GM21360 (cell line): ENCODE data around the gene SCARB1.

Source experiments
- ATAC-seq: cut with Tn5 transposase; IDR thresholded peaks from one replicate; pipeline ENCODE4 v1.9.1; 2021; ENCODE audit warnings: mild to moderate bottlenecking, moderate library complexity; ENCODE audit not compliant: unreplicated experiment

The SCARB1 gene

DNA sequence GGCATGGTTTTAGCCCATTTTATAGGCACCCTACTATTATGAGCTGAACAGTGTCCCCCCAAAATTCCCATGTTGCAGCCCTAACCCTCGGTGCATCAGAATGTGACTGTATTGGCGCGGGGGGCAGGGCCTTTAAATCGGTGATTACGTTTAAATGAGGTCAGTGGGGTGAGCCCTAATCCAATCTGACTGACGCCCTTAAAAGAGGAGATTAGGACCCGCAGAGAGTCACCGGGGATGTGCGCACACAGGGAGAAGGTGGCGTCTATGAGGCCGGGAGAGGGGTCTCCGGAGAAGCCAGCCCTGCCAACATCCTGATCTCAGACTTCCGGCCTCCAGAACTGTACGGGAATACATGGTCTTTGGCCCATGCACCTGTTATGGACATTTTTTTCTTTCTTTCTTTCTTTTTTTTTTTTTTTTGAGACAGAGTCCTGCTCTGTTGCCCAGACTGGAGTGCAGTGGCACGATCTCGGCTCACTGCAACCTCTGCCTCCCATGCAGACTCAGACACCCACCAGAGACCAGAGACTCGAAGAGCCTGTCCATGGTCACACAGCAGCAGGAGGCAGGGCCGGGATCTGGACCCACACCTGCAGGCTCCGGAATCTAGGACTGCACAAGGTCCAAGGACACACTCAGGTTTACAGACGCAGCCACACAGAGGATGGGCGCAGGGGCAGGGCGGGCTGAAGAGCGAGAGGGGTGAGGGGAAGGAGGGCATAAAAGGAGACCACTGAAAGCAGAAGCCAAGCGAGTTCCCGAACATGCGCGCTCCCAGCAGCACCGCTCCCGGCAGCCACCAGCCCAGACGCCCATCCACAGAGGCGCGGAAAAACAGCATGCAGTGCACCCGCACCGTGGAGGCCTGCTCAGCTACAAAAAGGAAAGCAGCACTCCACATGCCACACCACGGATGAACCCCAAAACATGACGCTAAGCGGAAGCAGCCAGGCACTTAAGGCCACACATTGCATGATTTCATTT lies 19.0 kb downstream of the SCARB1 start:
- ATAC-seq: no peak

DNA sequence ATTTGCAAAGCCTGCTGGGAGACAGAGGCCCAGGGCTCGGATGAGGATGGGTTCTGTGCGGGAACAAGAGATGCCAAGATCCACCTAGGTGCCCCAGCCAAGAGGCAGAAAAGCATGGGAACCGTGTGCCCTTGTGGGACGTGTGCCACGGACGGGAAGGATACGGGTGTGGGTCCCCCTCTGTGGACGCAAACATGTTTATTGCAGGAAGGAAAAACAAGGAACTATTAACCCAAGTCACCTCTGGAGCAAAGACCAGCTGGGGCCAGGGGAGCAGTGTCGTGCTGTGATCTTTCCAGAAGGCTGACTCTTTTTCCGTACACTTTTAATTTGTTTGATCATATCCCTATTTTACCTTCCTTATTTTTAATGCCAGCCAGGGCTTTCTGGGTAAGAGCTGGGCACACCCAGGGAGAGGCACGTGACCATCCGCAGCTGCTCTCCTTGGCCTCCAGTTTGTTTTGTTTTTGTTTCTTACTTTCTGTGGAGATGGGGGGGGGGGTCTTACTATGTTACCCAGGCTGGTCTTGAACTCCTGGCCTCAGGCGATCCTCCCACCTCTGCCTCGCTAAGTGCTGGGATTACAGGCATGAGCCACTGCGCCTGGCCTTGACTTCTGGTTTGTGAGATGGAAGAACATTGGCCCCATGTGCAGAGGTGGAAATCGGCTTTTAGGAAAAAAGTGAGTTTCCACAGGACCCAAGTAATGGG lies 20.7 kb downstream of the SCARB1 start:
- no peak for ATAC-seq

DNA sequence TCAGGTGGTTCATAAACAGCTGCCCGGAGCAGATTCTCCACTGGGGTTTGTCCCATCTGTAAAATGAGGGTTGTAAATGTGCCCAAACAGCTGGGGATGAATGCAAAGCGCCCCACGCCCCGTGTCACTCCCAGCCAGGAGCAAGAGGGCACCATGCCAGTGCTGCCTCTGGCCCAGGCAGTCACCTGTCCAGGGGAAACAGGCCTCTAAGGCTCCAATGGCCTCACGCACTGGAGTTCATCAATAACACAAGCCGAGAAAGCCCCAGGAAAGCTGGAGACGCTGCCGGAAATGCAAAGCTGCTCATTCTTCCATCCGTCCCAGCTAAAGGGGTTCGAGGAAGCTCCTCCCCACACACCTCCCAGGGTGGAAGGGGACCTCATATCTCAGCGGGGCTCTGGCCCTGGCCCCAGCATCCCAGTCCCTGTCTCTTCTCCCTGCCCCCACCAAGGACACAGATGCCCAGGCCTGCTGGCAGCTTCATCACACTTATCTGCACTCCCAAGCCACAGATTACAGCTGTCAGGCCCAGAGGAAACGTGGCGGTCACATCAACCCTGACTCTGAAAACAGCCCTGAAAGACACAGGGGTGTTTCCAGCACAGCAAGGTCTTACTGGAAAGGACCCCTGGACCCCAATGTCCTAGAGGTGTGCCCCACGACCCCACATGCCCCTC lies 21.5 kb downstream of the SCARB1 start:
- no peak for ATAC-seq

DNA sequence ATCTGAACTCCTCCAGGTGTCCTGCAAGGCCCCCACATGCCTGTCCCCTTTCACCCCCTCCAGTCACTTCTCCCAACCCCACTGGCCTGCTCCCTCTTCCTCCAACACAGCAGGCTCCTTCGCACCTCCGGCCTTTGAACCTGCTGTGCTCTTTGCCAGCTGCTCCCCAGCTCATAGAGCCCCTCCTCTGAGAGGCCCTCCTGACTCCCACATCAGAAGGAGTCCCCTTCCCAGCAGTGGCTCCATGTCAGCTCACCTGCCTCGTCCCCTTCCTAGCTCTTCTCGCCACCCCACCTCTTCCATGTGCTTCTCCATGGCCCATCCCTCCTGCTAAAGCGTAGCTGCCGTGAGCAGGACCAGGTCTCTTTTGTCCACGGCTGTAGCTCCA lies 22.1 kb downstream of the SCARB1 start:
- no peak for ATAC-seq

DNA sequence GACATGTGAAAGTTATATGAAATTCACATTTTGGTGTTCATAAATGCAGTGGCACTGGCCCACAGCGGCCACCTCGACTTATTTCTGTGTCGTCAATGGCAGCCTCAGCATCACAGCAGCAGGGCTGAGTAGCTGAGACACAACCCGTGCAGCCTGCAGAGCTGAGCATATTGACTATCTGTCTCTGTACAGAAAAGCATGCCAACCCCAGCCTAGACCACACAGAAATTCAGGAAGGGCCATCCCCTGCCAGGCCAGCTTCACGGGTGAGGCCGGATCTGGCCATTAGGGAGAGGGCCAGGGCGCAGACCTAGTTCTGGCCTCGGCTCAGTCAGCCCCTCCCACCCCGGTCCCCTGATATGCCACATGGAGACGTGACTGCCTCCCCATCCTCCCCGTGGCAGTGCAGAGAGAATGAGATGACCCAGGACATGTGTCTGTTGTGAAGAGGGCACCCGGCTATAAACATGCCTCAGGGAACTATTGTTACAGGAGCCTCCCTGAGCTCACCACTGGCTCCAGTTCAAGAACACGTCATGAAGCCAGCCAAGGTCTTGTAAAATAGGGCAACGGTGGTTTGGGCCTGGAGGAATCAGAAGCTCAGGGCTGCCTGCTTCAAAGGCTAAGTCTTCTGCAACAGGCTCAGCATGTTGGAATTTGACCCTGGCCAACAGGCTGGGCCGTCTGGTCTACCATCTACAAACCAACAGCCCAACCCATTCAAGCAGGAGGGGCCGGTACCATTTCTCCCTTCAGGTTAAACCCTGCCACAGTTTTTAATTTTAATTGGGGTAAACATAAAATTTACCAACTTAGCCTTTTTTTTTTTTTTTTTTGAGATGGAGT lies 25.5 kb downstream of the SCARB1 start:
- no peak for ATAC-seq

DNA sequence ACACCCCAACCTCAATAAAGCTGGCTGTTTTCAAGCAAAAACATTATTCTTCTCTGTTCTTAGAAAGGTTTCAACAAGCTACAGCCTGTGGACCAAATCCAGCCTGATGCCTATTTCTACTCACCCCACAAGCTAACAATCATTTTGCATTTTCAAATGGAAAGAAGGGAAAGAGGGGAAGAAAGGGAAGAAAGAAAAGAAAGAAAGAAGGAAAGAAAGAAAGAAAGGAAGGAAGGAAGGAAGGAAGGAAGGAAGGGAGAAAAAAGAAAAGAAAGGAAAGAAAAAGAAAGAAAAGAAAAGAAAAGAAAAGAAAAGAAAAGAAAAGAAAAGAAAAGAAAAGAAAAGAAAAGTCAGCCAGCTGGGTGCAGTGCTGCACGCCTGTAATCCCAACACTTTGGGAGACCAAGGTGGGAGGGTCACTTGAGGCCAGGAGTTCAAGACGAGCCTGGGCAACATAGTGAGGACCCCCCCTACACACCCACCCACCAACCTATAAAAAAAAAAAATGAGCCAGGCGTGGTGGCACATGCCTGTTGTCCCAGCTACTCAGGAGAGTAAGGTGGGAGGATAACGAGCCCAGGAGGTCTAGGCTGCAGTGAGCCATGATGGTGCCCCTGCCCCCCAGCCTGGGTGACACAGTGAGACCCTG lies 26.3 kb downstream of the SCARB1 start:
- ATAC-seq: no peak

DNA sequence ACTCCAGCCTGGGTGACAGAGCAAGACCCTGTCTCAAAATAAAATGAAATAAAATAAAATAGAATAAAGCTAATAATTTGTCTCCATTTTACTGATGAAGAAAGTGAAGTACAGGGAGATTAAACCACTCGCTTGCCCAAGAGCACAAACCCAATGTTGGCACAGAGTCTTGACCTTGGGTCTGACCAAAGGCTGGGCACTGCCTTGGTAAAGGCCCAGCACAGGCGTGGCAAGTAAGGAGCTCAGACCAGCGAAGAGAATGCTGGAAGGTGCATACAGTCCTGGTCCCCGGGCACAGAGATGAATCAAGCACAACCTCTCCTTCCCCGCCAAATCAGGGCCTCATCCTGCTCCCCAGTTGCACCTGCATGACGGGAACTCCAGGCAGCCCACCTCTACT lies 26.9 kb downstream of the SCARB1 start:
- no peak for ATAC-seq

DNA sequence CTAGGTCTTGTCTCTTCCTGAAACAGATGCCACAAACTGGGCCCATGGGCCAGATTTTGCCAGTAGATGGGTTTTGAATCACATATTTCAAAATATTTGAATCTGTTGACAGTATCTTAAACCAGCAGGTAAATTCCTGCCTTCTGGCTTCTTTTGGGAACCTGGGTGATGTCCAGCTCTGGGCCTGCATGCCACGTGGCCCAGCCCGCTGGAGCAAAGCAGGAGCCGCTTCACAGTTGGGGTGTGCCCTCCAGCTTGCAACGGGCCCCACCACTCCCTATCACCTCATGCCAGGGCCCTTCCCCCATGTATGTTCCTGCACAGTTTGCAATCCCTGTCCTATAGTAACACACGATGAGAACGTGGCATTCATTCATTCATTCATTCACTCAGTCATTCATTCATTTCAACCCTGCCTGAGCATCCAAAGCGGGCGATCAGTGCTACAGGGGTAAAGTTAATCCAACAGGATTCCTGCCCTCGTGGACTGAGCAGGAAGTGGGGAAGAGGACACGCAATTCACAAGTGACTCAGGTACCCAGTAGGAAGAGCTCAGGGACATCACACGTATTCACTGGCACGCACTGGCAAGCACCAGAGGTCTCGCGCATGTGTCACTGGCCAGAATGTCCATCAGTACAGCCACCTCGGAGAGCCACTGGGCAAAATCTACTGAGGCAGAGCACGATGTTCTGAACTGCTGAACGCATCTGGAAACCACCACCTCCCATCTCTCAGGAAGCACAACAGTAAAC lies 27.8 kb downstream of the SCARB1 start:
- ATAC-seq: no peak

DNA sequence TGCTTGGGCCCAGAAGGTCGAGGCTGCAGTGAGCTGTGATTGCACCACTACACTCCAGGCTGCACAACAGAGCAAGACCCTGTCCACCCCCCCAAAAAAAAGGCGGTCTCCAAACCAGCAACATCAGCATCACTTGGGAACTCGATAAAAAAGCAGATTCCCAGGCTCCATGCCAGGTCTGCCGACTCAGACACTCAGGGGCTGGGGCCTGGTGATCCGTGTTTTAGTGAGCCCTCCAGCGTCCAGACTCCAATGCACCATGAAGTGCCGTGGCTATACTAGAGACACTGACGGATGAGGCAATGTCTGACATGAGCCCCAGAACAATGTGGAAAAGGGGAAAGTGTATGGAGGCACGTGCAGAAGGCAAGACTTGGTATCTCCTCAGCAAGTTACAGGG lies 28.8 kb downstream of the SCARB1 start:
- ATAC-seq: no peak

DNA sequence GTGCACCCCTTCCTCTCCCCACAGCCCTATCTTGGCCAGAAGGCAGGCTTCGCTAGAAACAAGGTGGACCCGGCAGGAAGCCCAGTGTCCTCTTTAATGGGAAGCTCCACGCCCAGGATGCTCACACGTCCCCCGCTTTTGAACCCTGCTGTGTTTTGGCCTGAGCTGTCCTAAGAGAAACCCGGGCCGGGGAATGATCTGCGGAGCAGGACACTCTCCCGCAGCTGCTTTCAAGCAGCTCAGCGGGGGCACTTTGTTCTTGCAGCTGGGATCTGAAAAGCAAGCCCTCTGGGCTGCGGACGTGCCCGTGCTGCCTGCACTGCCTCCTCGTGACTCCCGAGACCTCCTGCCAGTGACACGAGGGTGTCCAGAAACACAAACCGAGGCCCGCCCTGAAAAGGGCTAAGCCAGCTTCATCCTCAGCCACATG lies 30.0 kb downstream of the SCARB1 start:
- no peak for ATAC-seq

DNA sequence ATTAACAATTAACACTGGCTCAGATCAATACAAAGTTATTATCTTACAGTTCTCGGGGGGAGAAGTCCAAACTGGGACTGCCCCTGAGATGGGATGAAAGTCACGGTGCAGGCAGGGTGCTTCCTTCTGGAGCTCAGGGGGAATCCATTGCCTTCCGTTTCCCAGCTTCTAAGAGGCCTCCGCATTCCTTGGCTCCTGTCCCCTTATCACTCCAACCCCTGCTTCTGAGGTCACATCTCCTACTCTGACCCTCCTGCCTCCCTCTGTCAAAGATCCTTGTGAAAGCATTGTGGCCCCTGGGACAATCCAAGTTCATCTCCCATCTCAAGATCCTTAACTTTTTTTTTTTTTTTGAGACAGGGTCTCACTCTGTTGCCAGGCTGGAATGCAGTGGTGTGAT lies 30.8 kb downstream of the SCARB1 start:
- ATAC-seq: no peak

DNA sequence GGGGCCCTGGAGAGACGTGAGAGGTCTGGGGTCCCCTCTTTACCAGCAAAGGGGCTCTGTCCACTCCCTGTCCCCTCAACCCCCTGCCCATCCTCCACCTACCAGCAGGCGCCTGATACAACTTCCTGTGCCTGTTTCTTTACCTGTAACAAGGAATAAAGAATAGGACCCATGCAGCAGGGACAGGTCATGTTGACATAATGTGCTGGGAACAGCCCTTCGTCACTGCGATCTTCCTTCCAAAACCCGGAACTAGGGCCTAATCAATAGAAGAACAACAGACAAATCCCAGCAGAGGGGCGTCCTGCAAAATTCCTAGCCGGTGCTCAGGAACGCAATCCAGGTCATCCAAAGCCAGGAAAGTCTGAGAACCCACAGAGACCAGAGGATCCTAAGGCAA lies 32.1 kb downstream of the SCARB1 start:
- no peak for ATAC-seq

DNA sequence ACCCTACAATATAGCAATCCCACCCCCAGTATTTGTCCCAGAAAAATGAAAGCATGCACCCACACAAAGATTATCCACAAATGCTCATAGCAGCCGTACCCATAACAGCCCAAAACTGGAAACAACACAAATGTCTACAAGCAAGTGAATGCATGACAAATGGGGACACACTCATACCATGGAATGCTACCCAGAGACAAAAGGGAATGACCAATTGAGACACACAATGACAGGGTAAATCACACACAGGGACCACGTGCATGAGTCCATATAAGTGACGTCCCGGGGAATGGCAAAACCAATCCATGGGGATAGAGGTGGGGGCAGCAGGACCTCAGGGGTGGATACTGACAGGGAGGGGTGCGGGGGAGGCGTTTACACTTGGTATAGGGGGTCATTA lies 33.4 kb downstream of the SCARB1 start:
- no peak for ATAC-seq

DNA sequence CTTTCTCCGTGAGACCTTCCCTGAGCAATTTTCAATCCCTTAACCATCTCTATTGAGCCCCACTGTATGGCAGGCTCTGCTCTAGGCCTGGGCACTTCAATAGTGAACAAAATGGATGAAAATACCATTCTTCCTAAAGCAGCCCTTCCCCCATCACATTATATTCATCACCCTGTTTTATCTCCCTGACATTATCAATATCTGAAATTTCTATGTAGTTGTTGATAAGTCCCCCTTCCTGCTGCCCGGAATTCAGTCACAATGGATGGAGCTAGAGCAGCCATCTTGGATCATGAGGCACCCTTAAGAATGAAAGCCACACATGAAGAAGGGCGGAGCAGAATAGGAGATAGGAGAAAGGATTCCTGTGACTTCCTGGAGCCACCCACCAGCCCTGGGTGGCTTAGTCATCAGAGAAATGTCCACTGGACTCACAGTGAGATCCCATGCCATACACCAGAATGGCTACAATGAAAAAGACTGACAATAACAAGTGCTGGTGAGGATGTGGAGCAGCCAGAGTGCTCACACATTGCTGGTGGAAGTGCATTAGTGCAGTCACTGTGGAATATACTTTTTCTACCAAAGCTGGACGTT lies 33.9 kb downstream of the SCARB1 start:
- ATAC-seq: no peak

DNA sequence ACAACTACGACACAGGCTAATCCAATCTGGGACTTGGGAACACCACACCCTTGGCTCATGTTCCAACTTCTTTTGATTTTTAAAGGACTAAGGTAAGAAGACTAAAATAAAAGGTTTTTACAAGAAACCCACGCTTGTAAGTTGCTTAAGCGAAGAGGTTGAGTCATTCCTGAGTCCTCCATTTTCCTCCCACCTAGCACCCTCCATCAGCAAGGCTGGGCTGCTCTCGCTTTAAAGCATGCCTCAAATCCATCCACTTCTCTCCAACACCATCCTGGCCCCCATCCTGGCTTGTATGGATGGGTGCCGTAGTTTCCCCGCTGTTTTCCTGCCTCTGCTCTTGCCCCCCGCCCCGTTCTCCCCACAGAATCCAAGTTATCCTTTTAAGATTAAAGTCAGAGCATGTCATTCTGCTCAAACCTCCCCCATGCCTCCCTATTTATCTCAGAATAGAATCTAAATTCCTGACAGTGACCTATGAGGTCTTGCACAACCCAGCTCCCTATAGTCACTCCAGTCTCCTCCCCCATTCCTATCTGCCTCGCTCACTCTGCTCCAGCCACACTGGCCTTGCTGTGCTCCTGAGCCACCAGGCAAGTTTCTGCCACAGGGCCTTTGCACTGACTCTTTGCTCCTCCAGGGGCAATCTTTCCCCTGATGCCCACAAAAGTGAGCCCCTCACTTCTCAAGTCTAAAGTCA lies 34.5 kb downstream of the SCARB1 start:
- no peak for ATAC-seq

DNA sequence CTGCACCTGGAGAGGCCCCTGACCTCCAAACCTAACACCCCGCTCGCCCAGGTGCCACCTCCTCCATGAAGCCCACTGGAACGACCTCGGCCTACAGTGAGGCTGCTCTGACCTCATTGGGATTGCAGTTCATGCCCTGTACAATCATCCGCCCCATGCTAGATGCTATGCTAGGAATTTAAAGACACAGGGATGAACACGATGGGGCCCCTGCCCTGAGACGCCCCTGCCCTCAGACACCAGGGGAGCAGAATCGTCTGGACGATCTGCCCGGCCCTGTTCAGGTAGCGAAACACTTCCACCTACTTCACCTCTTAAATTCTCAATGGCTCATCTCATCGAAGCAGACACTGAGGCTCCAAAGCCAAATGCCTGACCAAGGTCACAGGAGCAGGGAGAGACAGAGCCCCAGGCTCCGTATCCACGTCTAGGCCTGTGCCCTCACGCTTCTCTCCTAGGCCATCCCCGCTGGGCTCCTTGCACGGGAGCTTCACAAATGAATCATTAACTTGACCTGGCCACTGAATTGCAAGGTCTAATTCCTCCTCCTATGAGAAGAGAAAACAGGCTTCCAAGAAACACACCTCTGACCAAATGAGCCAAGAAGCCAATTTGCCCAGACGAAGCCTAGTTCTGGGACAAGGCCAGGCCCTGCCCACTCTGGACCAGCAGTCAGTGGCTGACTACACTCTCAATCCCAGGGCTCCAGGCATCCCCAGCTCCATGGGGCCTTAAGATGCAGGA lies 35.2 kb downstream of the SCARB1 start:
- no peak for ATAC-seq

DNA sequence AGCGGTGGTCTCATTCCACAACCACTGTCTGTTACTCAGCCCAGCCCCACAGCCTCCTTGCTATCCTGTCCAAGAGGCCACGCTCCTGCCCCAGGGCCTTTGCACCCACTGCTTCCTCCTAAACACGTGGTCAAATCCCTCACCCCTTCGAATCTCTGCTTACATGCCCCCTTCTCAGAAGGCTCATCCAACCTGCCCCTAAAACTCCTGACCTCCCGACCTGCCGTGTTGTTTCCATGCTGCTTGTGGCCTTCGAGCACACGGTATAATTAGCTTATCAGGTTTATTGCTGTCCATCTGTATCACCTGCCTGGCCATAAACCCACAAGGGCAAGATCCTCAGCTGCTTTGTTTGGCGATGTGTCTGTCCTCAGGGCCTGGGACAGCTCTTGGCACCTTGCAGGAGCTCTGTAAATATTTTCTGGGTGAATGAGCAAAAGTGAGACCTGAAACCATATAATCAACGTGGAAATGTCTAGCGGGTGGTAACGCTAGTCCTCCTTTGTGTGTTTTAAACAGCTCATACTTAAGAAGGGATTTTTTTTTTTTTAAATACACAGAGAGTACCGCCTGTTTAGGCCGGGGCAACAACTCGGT lies 36.0 kb downstream of the SCARB1 start:
- no peak for ATAC-seq
